Measurements from ENCODE around the gene ARHGEF3.

The ARHGEF3 gene
- 194 to 208 reads per million in 2 donors for total RNA-seq

DNA sequence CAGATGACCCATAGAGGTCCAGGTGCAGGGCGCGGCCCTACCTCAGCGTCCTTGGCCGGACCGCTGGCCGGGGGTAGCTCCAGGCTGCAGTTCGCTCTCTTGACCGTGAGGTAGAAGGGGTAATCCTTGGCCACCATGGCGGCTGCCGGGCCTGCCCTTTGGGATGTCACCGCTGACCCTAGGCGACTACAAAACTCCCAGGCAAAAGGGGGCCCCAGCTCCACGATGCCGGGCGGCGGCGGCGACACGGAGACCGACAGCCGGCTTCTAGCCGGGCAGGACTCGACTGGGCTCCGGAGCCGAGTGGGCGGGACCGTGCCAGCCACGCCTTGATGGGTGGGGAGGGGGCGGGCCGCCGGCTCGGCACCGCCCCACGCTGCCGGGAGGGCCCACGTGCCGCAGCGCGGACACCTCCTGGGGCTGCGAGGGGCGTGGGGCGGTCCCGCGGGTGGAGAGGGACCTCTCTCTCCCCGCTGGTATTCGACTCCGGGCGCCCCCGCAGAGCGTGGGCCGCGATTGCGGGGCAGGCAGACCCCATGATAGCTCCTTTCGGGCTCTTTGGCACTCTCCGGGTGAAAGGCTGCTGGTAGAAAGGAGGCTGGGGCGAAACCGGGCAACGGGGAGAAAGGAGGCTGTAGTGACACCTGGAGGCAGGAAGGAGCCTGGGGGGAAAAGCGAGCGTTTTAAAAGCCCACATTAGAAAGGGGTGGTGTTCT, at the start of gene ARHGEF3:
TSS of gene ARHGEF3 (minus strand) at position 288 of the 716 bp plus-strand sequence. CDS start at position 137, 151 bp downstream.
- peak; percentile 80 for DNase-seq

DNA sequence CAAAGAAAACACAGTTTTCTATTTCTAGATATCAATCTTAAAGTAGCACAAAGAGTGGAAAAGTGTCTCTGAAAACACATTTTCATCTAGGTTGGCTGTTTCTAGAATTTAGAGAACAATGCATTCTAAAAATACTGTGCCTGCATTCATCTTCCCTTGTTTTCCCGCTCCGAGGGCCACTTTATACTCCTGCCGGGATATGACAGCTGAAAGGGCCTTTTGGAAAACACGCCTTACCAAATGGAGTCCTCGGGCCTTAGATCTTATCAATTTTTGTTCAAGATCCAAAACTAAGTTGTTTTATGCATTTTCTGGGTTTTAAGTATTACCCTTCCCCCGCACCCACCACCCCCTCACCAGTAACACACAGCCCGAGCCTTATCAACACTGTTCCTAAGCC, 47.9 kb upstream of the ARHGEF3 start:
- DNase-seq, result no peak

- no peak for DNase-seq
Observed at GRCh38 chr3:56845505-56845904, 43.8 kb upstream of the ARHGEF3 start.

DNA sequence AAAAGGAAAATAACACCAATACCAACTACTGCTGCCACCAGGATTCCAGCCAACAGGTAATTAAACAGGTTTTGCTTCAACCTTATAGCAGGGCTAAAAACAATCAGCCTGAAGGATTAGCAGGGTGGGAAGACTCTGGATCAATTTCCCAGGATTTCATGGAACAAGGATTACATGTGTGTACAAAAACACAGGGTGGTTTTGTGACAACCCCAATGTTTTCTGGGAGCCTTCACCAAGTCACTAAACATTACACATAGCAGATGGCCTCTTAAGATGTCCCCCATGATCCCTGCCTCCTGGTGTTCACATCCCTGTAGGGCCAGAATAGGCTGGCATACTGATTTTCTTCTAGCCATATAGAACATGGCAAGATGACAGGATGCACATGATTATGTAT, 42.8 kb upstream of the ARHGEF3 start:
- DNase-seq, result no peak

- DNase-seq, result no peak
Observed at GRCh38 chr3:56839784-56840715, 38.3 kb upstream of the ARHGEF3 start.

DNA sequence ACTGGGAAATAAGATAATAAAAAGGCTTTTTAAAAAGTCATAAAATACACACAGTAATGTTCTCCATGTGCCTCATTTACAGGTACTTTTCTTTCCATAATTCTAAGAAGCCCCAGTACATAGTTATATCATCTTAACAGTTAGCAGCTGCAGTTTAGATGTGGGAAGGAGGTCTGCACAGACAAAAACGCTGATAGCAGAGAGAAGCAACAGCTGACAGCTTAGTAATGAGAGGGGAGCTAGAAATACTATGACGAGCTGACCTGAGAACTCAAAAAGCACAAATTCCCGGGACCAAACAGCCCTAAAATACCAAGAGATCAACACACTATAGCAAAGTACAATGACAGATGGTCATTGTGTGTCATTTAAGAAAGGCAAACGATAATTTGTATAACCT, 36.7 kb upstream of the ARHGEF3 start:
- DNase-seq, result no peak

DNA sequence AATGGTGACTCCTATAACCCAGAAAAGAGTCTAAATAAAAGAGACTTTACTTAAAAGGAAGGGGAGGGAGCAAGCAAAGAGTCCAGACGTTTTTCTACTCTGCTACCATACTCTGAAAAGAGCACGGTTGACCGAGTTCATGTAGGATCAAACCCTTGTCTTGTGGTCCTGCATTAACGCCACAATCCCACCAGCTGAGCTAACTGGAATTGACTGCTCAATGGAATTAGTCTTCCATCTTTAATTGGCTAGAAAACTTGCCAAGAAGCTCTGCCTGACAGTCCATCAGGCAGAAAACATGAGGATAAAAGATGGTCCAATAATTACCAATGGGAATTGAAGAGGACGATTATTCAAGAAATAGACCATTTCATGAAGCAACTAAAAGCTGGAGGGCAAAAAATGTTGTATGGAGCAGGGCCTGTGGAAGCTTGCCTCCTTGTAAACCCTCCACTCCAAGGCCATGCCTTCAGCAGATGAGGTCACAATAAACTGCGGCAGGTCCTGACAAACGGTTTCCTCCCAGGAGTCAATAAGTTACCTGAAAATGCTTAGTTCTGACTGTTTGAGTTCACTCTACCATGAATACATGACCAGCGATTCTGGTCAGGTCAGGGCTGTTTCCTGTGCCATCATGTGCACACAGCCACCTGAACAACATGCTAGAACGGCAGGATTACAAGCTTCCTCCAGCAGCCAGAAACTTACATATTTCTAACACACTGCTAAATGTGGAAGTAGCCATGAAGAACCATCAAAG, 35.6 kb upstream of the ARHGEF3 start:
- DNase-seq, result no peak

- DNase-seq, result no peak
Observed at GRCh38 chr3:56836276-56837163, 34.8 kb upstream of the ARHGEF3 start.

DNA sequence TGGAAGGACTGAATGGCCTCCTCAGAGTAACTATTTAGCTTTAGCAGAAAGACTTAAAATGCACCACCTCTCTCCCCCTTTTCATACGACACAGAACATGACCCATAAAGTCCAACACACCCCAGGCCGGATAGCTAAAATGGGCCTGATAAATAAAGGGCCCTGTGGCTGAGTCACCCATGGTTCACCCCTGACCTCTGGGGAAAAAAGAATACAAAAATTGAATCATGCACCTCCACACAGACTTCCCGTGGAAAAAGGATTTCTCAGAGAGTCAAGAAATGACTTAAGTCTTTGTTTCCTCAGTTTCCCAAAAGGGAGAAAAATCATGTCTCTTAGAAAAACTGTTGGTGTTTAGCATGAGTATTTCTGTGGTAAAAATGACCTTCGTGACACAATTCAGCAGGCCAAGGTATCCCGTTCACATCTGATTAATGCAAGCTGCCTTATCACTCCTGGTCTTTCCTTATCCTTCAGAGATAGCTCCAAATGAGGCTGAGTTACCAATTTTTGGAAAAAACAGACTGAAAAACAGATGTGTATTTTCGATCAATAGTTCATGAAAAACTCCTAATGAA, 34.0 kb upstream of the ARHGEF3 start:
- DNase-seq, result no peak

DNA sequence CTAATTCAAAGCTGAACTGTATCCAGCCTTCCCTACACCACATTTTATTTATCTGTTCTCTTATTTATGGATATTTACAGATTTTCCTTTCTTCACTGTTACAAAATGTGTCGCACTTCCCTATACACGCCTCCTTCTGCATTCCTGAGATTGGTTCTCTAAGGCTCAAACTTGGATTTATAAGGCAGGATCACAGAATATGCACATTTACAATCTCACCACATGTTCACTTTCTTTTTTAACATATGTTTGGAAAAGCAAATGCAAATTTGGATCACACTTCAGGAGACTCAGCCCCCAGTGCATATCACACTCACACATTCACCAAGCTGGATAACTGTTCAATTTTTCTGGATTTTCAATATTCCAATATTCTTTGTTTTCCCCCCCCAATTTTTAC, 31.8 kb upstream of the ARHGEF3 start:
- no peak for DNase-seq

DNA sequence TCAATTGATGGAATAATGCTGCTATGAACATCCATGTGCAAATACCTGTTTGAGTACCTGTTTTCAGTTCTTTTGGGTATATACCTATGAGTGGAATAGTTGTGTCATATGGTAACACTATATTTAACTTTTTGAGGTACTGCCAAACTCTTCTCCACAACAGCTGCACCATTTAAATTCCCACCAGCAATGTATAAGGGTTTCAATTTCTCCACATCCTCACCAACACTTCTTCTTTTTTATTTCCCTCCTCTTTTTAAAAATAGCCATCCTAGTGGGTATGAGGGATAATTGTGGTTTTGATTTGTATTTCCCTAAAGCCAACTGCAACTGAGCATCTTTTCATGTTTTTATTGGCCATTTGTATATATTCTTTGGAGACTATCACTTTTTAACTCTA, 31.3 kb upstream of the ARHGEF3 start:
- no peak for DNase-seq

DNA sequence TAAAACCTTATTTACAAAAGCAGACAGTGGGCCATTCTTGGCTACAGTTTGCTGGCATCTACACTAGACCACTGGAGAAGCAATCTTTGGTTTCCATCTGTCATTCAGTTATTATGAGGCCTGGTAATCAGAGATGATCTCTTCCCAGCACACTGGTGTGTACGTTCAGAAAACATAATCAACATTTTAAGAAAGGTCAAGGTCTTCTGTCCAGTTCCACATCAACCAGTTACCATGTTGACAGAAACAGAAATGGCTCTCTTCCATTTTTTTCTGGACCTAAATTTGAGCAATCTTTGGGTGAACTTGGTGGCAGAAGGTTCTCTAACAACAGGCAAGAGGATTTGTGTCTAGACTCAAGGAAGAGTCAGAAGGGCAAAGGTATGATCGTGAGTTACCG, 29.8 kb upstream of the ARHGEF3 start:
- DNase-seq, result no peak

DNA sequence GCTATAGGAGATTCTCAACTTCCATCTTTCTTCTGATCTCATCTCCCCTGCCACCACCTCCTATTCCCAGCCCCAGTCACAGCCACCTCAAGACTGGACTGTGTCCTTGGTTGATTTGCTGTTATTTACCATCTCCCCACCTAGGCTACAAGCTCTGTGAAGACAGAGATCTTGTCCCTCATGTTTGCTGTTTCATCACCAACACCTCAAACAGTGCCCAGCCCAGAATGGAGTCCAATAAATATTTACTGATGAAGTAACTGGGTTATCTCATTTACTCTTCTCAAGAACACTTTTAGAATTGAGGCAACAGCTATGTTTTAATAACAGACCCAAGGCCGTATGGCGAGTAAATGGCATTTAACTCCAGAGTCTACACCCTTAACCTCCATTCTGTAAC, 29.1 kb upstream of the ARHGEF3 start:
- no peak for DNase-seq

DNA sequence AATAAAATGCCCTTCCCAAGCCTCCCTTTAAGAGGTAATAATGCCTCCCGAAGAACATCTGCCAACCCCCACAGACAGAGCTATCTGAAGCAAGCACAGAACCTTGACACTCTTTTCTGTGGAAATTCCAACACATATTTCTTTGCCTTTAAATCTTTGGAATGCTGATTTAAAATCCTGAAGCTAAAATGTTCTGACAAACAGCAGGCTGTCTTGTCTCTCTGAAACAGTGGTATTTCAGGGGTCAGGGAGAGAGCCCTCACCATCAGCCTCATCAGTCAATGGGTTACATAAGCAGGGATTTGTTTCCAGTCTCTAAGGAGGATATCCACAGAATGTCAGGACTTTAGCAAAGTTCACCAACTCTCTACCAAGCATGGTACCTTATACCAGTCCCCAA, 27.8 kb upstream of the ARHGEF3 start:
- no peak for DNase-seq

DNA sequence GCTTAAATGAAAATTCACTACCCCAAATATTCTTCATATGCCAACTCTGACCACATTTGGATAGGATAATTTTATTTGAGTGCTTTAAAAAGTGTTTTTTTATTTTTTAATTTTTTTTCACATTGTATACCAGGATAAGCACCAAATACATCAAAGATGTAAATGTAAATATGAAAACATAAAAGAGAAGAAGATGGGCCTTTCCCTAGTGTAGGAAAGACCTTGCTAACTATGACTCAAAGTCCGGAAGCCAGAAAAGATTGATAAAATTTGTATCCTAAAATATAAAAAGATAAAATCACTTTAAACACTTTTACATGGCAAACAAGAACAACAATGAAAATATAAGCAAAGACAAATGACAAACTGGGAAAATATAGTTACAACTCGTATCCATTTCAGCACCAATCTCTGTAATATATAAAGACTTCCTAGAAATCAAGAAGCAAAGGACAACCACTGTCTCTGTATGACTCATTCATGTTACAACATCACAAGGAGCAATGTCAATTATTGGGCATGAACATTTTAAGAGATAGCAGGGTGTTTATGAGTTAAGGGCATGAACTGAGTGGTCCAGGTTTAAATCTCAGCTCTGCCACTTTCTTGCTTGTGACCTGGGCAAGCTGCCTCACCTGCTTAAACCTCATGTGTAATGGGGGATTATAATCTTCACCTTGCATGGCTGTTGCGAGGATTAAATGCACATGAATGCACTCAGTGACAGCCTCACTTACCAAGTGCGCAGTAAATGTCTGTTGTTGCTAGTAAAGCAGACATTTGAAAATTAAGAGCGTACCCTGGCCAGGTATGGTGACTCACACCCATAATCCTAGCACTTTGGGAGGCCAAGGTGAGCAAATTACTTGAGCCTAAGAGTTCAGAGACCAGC, 25.3 kb upstream of the ARHGEF3 start:
- DNase-seq, result no peak

DNA sequence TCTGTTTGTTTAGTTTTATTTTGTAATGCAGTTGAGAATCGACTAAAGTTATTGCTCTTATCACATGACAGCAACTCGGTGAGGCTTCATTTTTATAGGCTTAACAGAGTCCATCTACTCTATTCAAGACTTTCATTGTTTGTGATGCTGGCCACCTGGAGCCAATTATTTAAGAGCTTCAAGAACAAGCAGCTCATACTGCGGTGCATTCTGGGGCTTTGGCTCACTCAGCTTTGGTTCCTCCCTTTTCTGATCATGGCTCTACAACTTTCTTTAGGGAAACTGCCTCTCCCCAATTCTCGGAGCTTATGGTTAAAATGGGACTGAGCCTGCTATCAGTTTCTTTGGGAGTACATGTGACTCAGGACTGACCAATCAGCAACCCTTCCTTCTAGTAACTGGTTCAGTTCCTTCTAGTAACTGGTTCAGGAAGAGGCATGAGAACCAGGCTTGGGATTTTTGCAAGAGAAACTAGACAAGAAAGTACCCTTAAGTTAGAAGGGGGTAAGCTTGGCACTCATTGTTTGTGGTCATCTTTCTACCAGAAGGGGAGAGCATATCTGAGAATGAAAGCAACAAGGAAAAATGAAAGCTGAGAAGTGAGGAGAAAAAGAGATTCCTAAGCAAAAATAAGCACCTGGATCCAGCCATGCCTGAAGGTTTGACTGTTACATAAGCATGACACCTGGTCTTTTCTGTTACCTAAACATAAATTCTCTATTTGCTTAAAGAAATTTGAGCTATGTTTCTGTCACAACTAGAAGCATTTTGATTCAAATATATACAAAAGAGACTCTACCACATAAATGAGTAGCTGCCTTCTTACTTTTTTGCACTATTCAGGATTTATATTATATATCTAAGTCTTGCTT, 24.1 kb upstream of the ARHGEF3 start:
- DNase-seq, result no peak

- DNase-seq, result no peak
Observed at GRCh38 chr3:56823984-56824703, 22.4 kb upstream of the ARHGEF3 start.

DNA sequence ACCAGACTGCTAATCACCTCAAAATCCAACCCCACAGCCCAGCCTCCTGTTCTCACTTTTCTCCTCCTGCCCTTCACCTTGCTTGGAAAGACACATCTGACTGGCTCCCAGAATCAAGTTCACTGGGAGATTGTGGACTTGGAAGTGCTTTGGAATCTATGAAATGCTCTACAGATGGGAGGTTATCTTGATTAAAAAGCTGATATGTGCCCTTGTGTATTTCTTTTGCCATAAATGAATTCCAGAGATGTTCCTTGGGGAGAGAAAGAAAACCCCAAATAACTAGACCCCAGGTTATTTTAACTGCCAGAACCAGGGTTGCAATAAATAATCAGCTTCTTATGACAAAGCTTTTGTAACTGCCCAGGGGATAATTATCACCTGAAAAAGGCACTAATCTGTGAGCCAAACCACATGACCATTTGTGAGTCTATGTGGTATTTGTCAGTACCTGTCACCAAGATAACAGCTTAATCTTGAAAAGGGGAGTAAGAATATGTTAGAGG, 21.7 kb upstream of the ARHGEF3 start:
- DNase-seq, result no peak

GRCh38 chr3:56822501-56822900, 20.8 kb upstream of the ARHGEF3 start:
- DNase-seq, result no peak
